Raji (cell line): ENCODE measurements around the gene CNOT8.

Experiments
- POLR2A ChIP-seq: IDR thresholded peaks from 2 replicates; pipeline ENCODE4 v1.6.1; 2011; ENCODE audit warnings: low read depth, low read length, control low read depth; ENCODE audit not compliant: insufficient read depth

The CNOT8 gene

DNA sequence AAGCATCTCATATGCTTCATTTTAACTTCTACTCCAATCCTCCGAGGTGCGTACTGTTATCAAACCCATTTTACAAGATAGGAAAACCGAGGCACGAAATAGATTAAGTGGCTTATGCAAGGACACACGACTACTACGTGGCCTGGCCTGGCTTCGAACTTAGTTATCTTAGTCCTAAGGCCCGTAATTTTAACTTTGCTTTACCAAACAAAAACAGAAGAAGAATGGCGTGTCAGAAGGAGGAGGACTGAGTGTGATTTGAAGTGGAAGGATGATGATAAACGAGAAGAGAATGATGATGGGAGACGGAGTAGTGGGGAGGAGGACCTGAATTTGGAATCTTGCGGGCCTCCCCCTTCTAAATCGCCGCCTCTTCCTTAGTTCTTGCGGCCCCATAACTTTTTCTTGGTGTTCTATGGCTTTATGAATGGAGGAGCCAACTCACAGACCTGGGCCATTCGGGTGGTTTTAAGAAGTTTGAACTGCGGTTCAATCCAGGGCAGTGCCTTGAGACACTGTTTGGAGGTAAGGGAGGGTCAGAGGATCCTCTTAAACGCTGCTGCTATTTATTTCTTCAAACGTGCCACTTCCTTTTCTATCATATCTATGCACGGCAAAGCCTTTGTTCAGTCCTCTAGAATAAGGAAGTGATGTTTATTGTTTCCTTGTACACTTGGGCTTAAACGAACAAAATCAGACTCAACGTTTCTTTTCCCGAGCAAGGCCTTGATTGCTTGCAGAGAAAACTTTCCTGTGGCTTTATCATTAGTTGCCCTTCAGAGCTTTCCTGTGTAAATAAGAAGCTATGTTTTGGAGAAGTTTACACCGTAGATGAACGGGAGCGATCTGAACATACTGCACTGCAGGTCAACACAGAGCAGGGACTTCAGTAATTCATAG lies 795 bp downstream of the CNOT8 start:
- TF ChIP-seq POLR2A: no peak

DNA sequence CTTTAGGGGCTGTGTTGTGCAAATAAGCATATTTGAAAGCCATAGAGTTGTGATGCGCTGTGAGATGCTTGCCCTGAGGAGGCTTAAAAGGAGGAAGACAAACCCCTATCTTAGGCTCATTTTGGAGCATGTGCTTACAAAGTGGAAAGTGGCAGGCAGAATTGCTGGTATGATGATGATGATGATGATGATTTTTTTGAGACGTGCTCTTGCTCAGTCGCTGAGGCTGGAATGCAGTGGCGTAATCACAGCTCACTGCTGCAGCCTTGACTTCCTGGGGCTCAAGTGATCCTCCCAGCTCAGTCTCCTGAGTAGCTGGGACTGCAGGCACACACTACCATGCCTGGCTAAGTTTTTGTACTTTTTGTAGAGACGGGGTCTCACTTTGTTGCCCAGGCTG lies 1.7 kb downstream of the CNOT8 start:
- no peak for TF ChIP-seq POLR2A

GRCh38 chr5:154860765-154861164 lies 2.3 kb downstream of the CNOT8 start:
- no peak for TF ChIP-seq POLR2A

GRCh38 chr5:154861946-154862345 lies 3.5 kb downstream of the CNOT8 start:
- TF ChIP-seq POLR2A: no peak

- TF ChIP-seq POLR2A: no peak
These were observed 4.3 kb downstream of the CNOT8 start for GRCh38 chr5:154862766-154863165.

DNA sequence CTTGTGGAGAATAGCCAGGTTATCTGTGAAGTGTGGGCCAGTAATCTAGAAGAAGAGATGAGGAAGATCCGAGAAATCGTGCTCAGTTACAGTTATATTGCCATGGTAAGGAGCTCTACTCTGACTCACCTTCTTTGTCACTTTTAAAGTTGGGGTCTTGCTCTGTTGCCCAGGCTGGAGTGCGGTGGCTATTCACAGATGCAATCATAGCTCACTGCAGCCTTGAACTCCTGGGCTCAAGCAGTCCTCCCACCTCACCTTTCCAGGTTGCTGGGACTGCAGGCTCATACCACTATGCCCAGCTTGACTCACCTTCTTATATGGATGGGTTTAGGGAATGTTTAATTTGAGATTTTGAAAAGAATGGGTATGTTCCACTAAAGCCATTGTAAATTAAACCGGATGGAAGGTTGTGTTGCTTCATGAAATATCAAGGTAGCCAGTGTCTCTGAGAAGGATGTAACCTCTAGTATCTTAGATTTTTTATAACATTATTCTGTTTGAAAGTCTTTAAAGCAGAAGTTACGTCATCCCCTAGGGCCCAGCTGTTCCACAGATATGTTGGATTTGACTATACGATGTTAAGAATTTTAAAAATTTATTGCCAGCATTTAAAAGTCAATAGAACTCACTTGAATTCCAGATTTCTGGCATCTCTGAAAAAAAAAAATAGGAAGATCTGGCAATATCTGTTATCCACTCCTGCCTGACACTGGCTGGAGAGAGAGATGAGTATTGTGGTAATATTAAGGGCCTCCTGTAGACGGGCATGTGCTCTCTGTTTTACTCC lies 5.1 kb downstream of the CNOT8 start:
- no peak for TF ChIP-seq POLR2A

DNA sequence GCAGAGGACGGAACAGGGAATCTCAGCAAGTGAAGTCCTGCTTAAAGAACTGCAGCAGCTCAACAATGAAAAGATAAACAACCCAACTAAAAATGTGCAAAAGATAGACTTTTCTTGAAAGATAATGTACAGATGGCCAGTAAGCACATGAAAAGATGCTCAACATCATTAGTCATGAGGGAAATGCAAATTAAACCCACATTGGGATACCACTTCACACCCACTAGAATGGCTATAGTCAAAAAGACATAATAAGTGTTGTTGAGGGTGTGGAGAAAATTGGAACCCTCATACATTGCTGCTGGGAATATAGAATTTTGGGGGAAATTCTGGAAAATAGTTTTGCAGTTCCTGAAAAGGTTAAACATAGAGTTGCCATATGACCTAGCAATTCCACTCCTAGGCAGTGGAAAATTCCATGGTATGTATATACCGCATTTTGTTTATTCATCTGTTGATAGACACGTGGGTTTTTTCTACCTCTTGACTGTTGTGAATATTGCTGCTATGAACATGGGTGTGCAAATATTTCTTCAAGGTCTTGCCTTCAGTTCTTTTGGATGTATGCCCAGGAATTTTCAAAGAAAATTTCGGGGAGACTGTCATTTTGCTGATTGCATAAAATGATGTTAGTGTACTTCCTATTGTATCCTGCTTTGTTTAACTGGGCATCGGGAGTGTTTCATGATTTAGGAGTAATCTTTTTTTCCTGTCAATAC lies 7.2 kb downstream of the CNOT8 start:
- no peak for TF ChIP-seq POLR2A

GRCh38 chr5:154866841-154867240 lies 8.4 kb downstream of the CNOT8 start:
- no peak for TF ChIP-seq POLR2A

GRCh38 chr5:154868702-154869101 lies 10.3 kb downstream of the CNOT8 start:
- no peak for TF ChIP-seq POLR2A

DNA sequence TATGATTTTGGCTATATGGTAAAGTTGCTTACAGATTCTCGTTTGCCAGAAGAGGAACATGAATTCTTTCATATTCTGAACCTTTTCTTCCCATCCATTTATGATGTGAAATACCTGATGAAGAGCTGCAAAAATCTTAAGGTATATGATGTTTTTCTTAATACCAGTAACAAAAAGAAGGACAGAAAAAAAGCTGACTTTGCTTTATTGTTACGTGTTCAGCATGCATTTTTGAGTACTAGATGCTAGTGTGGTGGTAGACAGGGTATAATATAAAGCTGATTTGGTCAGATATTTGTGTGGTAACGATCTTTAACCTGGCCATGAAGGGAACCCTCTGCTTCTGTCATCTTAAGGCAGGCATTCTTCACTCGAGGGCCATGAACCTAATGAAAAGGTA lies 13.3 kb downstream of the CNOT8 start:
- TF ChIP-seq POLR2A: no peak

GRCh38 chr5:154873791-154874331 lies 15.4 kb downstream of the CNOT8 start:
- TF ChIP-seq POLR2A: no peak

DNA sequence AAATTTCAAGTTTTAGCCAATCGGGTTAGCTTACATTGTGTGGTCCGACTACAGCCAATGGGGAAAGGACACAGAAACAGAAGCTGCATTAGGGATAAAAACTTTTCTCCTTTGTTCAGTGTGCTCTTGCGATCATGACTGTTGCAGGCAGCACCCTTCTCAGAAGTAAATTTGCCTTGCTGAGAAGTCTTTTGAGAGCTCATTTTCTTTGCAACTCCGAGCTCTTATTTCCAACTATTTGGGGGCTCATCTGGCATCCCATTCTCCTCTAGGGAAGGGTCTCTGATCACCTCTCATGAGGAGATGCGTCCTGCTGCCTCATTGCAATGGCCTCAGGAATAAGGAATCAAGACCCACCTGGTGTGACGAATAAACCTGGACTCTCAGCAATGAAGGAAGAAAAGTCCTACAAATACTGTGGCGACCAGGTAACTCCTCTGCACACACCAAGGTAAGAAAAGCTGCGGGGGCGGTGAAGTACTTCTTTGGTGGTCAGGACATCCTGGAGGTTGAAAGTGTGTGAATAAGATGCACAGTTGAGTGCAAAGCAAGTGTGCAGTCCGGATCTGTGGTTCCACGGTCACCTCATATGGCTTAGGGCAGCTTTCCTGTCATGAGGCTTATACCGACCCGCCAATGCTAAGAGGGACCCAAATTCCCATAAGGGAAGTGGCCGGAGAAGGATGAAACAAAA lies 20.4 kb downstream of the CNOT8 start:
- no peak for TF ChIP-seq POLR2A

DNA sequence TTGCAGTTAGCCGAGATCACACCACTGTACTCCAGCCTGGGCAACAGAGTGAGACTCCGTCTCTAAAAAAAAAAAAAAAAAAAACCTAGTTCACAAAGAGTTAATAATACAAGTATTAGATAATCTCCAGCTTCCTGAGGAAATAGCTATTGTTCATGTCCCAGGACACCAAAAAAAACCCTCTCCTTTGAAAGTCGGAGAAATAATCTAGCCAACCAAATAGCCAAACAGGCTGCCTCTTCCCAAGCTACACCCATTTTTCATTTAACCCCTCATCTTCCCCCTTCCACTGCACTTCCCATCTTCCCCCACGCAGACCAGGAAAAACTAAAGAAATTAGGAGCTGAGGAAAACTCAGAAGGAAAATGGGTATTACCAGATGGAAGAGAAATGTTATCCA lies 23.6 kb downstream of the CNOT8 start:
- TF ChIP-seq POLR2A: no peak

- TF ChIP-seq POLR2A: no peak
These were observed 26.0 kb downstream of the CNOT8 start for GRCh38 chr5:154884424-154884823.

GRCh38 chr5:154885439-154885838 lies 27.0 kb downstream of the CNOT8 start:
- TF ChIP-seq POLR2A: no peak
